Measurements from ENCODE around the gene WDR26. TPM values are rescaled to one million over a fixed set of nuclear protein-coding genes. Genes with fewer than 3 reads are reported as not detected.
"Not testable (repeated sequence)": the region's sequence is repeated elsewhere in the genome, so short reads cannot be mapped to it uniquely, and the experiment has no call there.

Gene WDR26
- total RNA-seq, 1 donor from 2014 or later, result 50.5 TPM

GRCh38 chr1:224352436-224353085 is 82.0 kb downstream of the WDR26 start:
- not testable (repeated sequence) for DNase-seq (ENCODE audit: low read depth in 2 of 2)

DNA sequence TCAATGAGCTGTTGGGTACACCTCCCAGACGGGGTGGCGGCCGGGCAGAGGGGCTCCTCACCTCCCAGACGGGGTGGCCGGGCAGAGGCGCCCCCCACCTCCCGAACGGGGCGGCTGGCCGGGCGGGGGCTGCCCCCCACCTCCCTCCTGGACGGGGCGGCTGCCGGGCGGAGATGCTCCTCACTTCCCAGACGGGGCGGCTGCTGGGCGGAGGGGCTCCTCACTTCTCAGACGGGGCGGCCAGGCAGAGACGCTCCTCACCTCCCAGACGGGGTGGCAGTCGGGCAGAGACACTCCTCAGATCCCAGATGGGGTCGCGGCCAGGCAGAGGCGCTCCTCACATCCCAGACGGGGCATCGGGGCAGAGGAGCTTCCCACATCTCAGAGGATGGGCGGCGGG is 84.9 kb downstream of the WDR26 start:
- not testable (repeated sequence) for DNase-seq (ENCODE audit: low read depth in 2 of 2)

- no peak for DNase-seq (ENCODE audit: low read depth in 2 of 2)
Measured at GRCh38 chr1:224348137-224348536, 86.5 kb downstream of the WDR26 start.

DNA sequence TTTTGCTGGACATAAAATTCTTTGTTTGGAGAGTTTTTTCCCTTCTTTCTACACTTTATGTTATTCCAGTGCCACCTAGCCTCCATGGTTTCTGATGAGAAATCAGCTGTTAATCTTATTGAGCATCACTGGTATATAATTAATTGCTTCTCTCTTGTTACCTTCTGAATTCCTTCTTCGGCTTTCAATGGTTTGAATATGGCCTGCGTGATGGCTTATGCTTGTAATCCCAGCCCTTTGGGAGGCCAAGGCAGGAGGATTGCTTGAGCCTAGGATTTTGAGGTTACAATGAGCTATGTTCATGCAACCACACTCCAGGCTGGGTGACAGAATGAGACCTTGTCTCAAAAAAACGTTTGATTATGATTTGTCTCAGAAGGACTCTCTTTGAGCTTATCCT is 90.9 kb downstream of the WDR26 start:
- no peak for DNase-seq (ENCODE audit: low read depth in 2 of 2)

- DNase-seq (ENCODE audit: low read depth in 2 of 2), result peak in 1 of 2 donors; percentile 15
Measured at GRCh38 chr1:224340453-224341384, 93.9 kb downstream of the WDR26 start.

- DNase-seq (ENCODE audit: low read depth in 2 of 2), result no peak
Measured at GRCh38 chr1:224339442-224340033, 95.1 kb downstream of the WDR26 start.

DNA sequence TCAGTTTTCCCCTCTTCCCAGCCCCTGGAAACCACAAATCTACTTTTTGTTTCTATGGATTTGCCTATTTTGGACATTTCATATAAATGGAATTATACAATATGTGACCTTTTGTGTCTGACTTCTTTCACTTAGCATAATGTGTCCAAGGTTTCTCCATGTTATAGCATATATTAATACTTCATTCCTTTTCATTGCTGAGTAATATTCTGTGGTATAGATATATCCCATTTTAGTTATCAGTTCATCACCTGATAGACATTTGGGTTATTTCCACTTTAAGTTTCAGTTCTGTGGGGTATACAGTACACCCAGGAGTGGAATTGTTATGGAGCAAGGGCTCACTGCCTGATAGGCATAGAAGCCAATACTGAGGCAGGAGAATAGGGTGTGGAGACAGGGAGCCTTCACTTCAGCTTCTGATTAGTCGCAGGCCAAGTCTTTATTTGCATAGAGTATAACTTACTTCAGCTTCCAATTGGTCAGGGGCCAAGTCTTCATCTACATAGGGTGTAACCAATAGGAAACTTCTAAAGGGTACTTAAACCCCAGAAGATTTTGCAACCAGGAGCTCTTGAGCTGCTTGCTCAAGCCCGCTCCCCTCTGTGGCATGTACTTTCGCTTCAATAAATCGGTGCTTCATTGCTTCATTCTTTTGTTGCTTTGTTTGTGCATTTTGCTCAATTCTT is 96.3 kb downstream of the WDR26 start:
- no peak for DNase-seq (ENCODE audit: low read depth in 2 of 2)

Other genes with a start within 250 kb of the WDR26 start
- 19.8 and 22.3 TPM in 2 replicates for gene NVL, start 104.6 kb downstream of the WDR26 start, total RNA-seq
- 113 and 117 TPM in 2 replicates for gene CNIH4, start 77.9 kb downstream of the WDR26 start, total RNA-seq
- gene CNIH3, start 181.5 kb upstream of the WDR26 start, total RNA-seq, result 1.5 and 2.1 TPM in 2 replicates